Activated CD8-positive, alpha-beta T cell treated with anti-CD3 and anti-CD28 coated beads, Interleukin-2, amount 10 ng/mL, durations not matched to agents 7 days and 5 days (primary cell): ENCODE results near the gene CAMK1G. TPM values are rescaled to one million over a fixed set of nuclear protein-coding genes. Genes with fewer than 3 reads are reported as not detected.

ENCODE experiments used
- ATAC-seq: fragments of 150-1000 bp; cut with Tn5 transposase; one replicate; pipeline ENCODE4 v1.10.0; 2021; ENCODE audit warnings: moderate library complexity
- CTCF ChIA-PET: fragments of 350-600 bp; sonication (Branson Sonifier 250); formaldehyde crosslinking; loops from one replicate; lab custom pipeline; 2021; ENCODE audit warnings: antibody characterized with exemption; lab: Charles Lee
- POLR2A ChIA-PET: fragments of 350-600 bp; sonication (Branson Sonifier 250); formaldehyde crosslinking; loops from one replicate; lab custom pipeline; 2021; ENCODE audit warnings: antibody characterized with exemption; lab: Charles Lee
- DNase-seq: peaks from one replicate; pipeline ENCODE4 v3.0.0-alpha.2; 2020
- H3K27ac Mint-ChIP-seq: one replicate; pipeline ENCODE4 v1.8.0; 2021; ENCODE audit warnings: mild to moderate bottlenecking, mixed read lengths
- H3K27me3 Mint-ChIP-seq: one replicate; pipeline ENCODE4 v1.8.0; 2021; ENCODE audit warnings: low read depth, mixed read lengths
- H3K36me3 Mint-ChIP-seq: one replicate; pipeline ENCODE4 v1.8.0; 2021; ENCODE audit warnings: low read depth, mixed read lengths
- H3K4me1 Mint-ChIP-seq: one replicate; pipeline ENCODE4 v1.8.0; 2021; ENCODE audit warnings: low read depth, mixed read lengths
- H3K4me3 Mint-ChIP-seq: one replicate; pipeline ENCODE4 v1.8.0; 2021; ENCODE audit warnings: mild to moderate bottlenecking, mixed read lengths
- H3K9me3 Mint-ChIP-seq: one replicate; pipeline ENCODE4 v1.8.0; 2022; ENCODE audit warnings: mixed read lengths; ENCODE audit not compliant: insufficient read depth
- total RNA-seq, 2 experiments: library from RNA; stranded (reverse); gene quantifications; one replicate each; pipeline ENCODE4 v1.2.3, GENCODE V29; 2021

CAMK1G gene
- not detected for total RNA-seq

GRCh38 chr1:209583408-209583807 lies at the start of gene CAMK1G:
Gene CAMK1G, plus strand, starts transcription at chr1:209583714. Its CDS starts 11,270 bp downstream, at chr1:209594984.
- no peaks in the 10 kb centered on the region for H3K36me3 Mint-ChIP-seq
- no peak within 1 kb of the TSS for H3K27ac Mint-ChIP-seq
- DNase-seq (no peak), ATAC-seq (no peak)
- ChIA-PET POLR2A (no interaction called here), CTCF (interaction anchor here (1.1 to 3.2 kb wide), 9 partner anchors 13 to 165 kb away, joined by 3 to 15 read pairs (median 4); no protein-coding TSS in a partner anchor)
- no peak within 1 kb of the TSS for H3K4me3 Mint-ChIP-seq
- no peaks in the 10 kb centered on the region for H3K9me3 Mint-ChIP-seq
- H3K4me1 Mint-ChIP-seq: no peaks in the 10 kb centered on the region
- peaks cover 16% of the 10 kb centered on the region for H3K27me3 Mint-ChIP-seq

GRCh38 chr1:209534496-209535250 lies 48.8 kb upstream of the CAMK1G start:
- Mint-ChIP-seq H3K27ac (no peak overlapping the region), H3K36me3 (no peaks in the 10 kb centered on the region), H3K4me1 (no peaks in the 10 kb centered on the region), H3K4me3 (no peak overlapping the region), H3K27me3 (peaks cover 32% of the 10 kb centered on the region), H3K9me3 (no peaks in the 10 kb centered on the region)
- ATAC-seq: no peak
- DNase-seq: no peak
- CTCF ChIA-PET: no interaction called here
- POLR2A ChIA-PET: no interaction called here

- ChIA-PET POLR2A (no interaction called here), CTCF (interaction anchor here (1.5 to 1.7 kb wide), 2 partner anchors 29 to 286 kb away, joined by 3 to 4 read pairs; no protein-coding TSS in a partner anchor)
- ATAC-seq (no peak), DNase-seq (no peak)
- no peaks in the 10 kb centered on the region for H3K4me1 Mint-ChIP-seq
- no peak overlapping the region for H3K27ac Mint-ChIP-seq
- no peaks in the 10 kb centered on the region for H3K36me3 Mint-ChIP-seq
- H3K9me3 Mint-ChIP-seq: no peaks in the 10 kb centered on the region
- peaks cover 28% of the 10 kb centered on the region for H3K27me3 Mint-ChIP-seq
- H3K4me3 Mint-ChIP-seq: no peak overlapping the region
These were observed 46.7 kb upstream of the CAMK1G start for GRCh38 chr1:209536843-209537242.

GRCh38 chr1:209537336-209538114 lies 46.0 kb upstream of the CAMK1G start:
- Mint-ChIP-seq H3K4me3 (no peak overlapping the region), H3K27ac (no peak overlapping the region), H3K27me3 (peaks cover 33% of the 10 kb centered on the region), H3K9me3 (no peaks in the 10 kb centered on the region), H3K36me3 (no peaks in the 10 kb centered on the region), H3K4me1 (peaks cover 7% of the 10 kb centered on the region)
- DNase-seq (no peak), ATAC-seq (no peak)
- CTCF ChIA-PET: interaction anchor here (1.5 to 1.7 kb wide), 2 partner anchors 28 to 286 kb away, joined by 3 to 4 read pairs; no protein-coding TSS in a partner anchor
- POLR2A ChIA-PET: no interaction called here

GRCh38 chr1:209539576-209539975 lies 43.9 kb upstream of the CAMK1G start:
- ATAC-seq (no peak), DNase-seq (no peak)
- Mint-ChIP-seq H3K27me3 (peaks cover 35% of the 10 kb centered on the region), H3K4me1 (peaks cover 12% of the 10 kb centered on the region), H3K4me3 (no peak overlapping the region), H3K27ac (no peak overlapping the region), H3K36me3 (no peaks in the 10 kb centered on the region), H3K9me3 (no peaks in the 10 kb centered on the region)
- ChIA-PET CTCF (no interaction called here), POLR2A (no interaction called here)

GRCh38 chr1:209542585-209542984 lies 40.9 kb upstream of the CAMK1G start:
- Mint-ChIP-seq H3K27ac (no peak overlapping the region), H3K4me3 (no peak overlapping the region), H3K27me3 (peaks cover 30% of the 10 kb centered on the region), H3K36me3 (no peaks in the 10 kb centered on the region), H3K4me1 (peaks cover 12% of the 10 kb centered on the region), H3K9me3 (no peaks in the 10 kb centered on the region)
- ChIA-PET POLR2A (no interaction called here), CTCF (interaction anchor here (2.3 kb wide), 1 partner anchor 24 kb away, joined by 6 read pairs; no protein-coding TSS in a partner anchor)
- no peak for ATAC-seq
- no peak for DNase-seq

GRCh38 chr1:209544098-209544497 lies 39.4 kb upstream of the CAMK1G start:
- POLR2A ChIA-PET: no interaction called here
- Mint-ChIP-seq H3K4me1 (peaks cover 12% of the 10 kb centered on the region), H3K27me3 (peaks cover 23% of the 10 kb centered on the region), H3K9me3 (no peaks in the 10 kb centered on the region), H3K27ac (no peak overlapping the region), H3K36me3 (no peaks in the 10 kb centered on the region), H3K4me3 (no peak overlapping the region)
- ATAC-seq (no peak), DNase-seq (no peak)
- CTCF ChIA-PET: no interaction called here

- ATAC-seq (no peak), DNase-seq (no peak)
- peaks cover 12% of the 10 kb centered on the region for H3K4me1 Mint-ChIP-seq
- CTCF ChIA-PET: no interaction called here
- H3K27ac Mint-ChIP-seq: no peak overlapping the region
- H3K9me3 Mint-ChIP-seq: no peaks in the 10 kb centered on the region
- POLR2A ChIA-PET: no interaction called here
- H3K4me3 Mint-ChIP-seq: no peak overlapping the region
- no peaks in the 10 kb centered on the region for H3K36me3 Mint-ChIP-seq
- peaks cover 25% of the 10 kb centered on the region for H3K27me3 Mint-ChIP-seq
These were observed 38.1 kb upstream of the CAMK1G start for GRCh38 chr1:209545423-209545822.

- CTCF ChIA-PET: interaction anchor here (1.5 to 1.6 kb wide), 2 partner anchors 11 to 81 kb away, joined by 3 to 4 read pairs; no protein-coding TSS in a partner anchor
- Mint-ChIP-seq H3K27ac (no peak overlapping the region), H3K4me1 (peaks cover 12% of the 10 kb centered on the region), H3K27me3 (peaks cover 21% of the 10 kb centered on the region), H3K4me3 (no peak overlapping the region), H3K36me3 (no peaks in the 10 kb centered on the region), H3K9me3 (no peaks in the 10 kb centered on the region)
- DNase-seq: no peak
- ATAC-seq: no peak
- POLR2A ChIA-PET: interaction anchor here (0.7 kb wide), 1 partner anchor 14 kb away, joined by 3 read pairs; no protein-coding TSS in a partner anchor
These were observed 37.0 kb upstream of the CAMK1G start for GRCh38 chr1:209546390-209547085.

GRCh38 chr1:209547626-209548025 lies 35.9 kb upstream of the CAMK1G start:
- POLR2A ChIA-PET: no interaction called here
- H3K27ac Mint-ChIP-seq: no peak overlapping the region
- no peak overlapping the region for H3K4me3 Mint-ChIP-seq

GRCh38 chr1:209549443-209550205 lies 33.9 kb upstream of the CAMK1G start:
- no peaks in the 10 kb centered on the region for H3K9me3 Mint-ChIP-seq
- no peak overlapping the region for H3K27ac Mint-ChIP-seq
- H3K4me3 Mint-ChIP-seq: no peak overlapping the region
- ChIA-PET POLR2A (no interaction called here), CTCF (interaction anchor here (1.6 to 3.2 kb wide), 2 partner anchors 16 to 37 kb away, joined by 3 to 14 read pairs; no protein-coding TSS in a partner anchor)
- H3K36me3 Mint-ChIP-seq: no peaks in the 10 kb centered on the region
- ATAC-seq (no peak), DNase-seq (no peak)
- H3K27me3 Mint-ChIP-seq: peaks cover 16% of the 10 kb centered on the region
- no peaks in the 10 kb centered on the region for H3K4me1 Mint-ChIP-seq

More at GRCh38 chr1:209547626-209548025, 35.9 kb upstream of the CAMK1G start:
- peaks cover 18% of the 10 kb centered on the region for H3K27me3 Mint-ChIP-seq
- no peaks in the 10 kb centered on the region for H3K36me3 Mint-ChIP-seq
- ATAC-seq (no peak), DNase-seq (no peak)
- H3K9me3 Mint-ChIP-seq: no peaks in the 10 kb centered on the region
- peaks cover 4% of the 10 kb centered on the region for H3K4me1 Mint-ChIP-seq
- CTCF ChIA-PET: interaction anchor here (1.5 to 3.2 kb wide), 3 partner anchors 12 to 80 kb away, joined by 3 to 14 read pairs (median 4); no protein-coding TSS in a partner anchor
